Activated CD8-positive, alpha-beta memory T cell treated with anti-CD3 and anti-CD28 coated beads, Interleukin-2, amount 50 U/mL, for 4 hours (primary cell): ENCODE results near the gene IP6K3.

Source experiments
- DNase-seq: peaks from one replicate; pipeline ENCODE4 v3.0.0-alpha.2; 2020

IP6K3 gene, protein sequence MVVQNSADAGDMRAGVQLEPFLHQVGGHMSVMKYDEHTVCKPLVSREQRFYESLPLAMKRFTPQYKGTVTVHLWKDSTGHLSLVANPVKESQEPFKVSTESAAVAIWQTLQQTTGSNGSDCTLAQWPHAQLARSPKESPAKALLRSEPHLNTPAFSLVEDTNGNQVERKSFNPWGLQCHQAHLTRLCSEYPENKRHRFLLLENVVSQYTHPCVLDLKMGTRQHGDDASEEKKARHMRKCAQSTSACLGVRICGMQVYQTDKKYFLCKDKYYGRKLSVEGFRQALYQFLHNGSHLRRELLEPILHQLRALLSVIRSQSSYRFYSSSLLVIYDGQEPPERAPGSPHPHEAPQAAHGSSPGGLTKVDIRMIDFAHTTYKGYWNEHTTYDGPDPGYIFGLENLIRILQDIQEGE

GRCh38 chr6:33746651-33747100 lies at the start of gene IP6K3:
Gene IP6K3 (minus strand): TSS chr6:33746905. CDS start chr6:33735476, 11,429 bp downstream.
- DNase-seq: no peak

- DNase-seq: no peak
These were observed 48.4 kb upstream of the IP6K3 start for GRCh38 chr6:33794910-33795623.

GRCh38 chr6:33792981-33793380 lies 46.3 kb upstream of the IP6K3 start:
- DNase-seq: no peak

DNA sequence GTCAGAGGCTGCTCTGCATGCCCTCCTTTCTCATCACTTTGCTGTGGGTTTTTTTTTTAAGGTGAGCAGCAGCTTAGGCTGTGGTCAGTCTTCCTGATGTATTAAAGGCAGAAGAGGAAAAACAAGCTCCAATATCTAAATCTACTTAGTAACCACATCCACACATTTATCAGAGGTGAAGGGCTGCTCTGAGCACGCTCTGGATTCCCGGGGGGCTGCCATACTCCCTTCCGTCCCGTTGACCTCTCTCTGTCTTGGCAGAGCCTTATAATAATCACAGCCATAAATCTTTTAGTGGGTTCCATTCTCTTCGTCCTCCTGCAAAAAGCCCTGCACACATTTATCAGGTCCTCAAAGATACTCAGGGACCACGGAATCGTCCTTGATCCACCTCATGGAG lies 44.9 kb upstream of the IP6K3 start:
- no peak for DNase-seq

DNA sequence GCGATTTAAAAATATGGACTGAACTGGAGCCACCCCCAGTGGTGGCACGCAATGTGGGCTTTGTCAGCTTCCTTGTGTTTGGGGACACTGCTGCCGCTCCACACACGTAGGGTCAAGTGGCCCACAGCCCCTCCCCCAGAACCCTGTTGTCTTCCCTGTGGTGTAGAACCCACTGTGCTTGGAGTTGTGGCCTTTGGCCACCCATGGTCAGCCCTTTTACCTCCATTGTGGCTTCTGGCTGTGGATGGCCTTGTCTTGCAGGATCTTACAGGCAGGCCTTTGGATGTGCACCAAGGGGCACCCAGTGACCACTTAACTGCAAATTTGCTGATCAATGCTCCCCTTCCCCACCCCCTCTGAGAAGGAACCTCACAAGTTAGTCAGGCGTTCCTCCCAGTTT lies 44.2 kb upstream of the IP6K3 start:
- no peak for DNase-seq

- DNase-seq: no peak
These were observed 43.7 kb upstream of the IP6K3 start for GRCh38 chr6:33790379-33790778.

DNA sequence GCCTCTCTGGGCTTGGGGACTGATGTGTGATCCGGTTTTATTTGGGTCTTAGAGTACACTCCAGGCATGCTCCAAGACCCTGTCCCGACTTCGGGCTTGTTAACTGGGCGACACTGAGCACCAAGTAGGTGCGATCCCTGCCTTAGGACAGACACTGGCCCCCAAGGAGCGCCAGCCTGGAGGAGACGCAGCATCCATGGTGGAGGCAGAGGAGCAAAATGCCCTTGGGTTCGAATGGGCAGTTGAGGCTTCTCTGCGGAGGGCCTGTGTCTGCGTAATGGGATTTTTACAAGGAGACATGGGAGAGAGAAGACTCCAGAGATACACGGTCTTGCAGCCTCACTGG lies 42.8 kb upstream of the IP6K3 start:
- DNase-seq: no peak

DNA sequence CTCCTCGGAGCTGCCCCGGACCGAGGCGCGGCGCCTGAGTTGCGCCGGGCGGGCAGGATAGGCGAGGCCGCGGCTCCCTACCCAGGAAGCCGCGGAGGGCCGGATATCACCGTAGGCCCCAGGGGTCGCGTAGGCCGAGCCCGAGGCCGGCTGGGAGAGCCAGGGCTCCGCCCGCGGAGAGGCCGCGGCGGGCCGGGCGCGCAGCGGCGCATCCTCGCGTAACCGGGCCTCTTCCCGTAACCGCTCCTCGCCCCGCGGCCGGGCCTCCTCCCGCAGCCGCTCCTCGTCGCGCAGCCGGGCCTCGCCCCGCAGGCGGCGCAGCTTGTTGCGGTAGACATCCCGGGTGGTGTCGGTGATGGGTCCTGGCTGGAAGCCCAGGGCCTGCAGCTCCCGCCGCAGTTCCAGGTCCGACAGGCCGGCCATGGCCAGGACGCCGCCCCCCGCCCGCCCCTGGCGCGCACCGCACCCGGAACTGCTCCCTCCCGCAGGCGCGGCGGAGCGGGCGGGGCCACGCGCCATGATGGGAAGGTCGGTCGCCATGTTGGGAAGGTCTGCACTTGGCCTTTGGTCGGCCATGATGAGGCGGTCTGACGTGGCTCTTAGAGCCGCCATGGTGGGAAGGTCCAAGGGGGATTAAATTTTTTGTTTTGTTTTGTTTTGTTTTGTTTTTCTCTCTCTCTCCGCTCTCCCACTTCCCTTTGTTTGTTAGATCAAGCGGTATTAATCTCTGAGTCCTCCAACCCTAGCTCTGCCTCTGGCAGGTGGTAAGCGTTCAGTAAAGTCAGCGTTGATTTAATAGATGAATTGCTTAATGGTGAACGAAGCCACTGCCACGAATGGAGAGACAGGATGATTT lies 42.2 kb upstream of the IP6K3 start, which contains the start of gene LEMD2:
LEMD2 (minus strand) TSS at position 437 of the 856 bp plus-strand sequence; CDS start at position 423, 14 bp downstream.
- DNase-seq: peak; percentile 92

DNA sequence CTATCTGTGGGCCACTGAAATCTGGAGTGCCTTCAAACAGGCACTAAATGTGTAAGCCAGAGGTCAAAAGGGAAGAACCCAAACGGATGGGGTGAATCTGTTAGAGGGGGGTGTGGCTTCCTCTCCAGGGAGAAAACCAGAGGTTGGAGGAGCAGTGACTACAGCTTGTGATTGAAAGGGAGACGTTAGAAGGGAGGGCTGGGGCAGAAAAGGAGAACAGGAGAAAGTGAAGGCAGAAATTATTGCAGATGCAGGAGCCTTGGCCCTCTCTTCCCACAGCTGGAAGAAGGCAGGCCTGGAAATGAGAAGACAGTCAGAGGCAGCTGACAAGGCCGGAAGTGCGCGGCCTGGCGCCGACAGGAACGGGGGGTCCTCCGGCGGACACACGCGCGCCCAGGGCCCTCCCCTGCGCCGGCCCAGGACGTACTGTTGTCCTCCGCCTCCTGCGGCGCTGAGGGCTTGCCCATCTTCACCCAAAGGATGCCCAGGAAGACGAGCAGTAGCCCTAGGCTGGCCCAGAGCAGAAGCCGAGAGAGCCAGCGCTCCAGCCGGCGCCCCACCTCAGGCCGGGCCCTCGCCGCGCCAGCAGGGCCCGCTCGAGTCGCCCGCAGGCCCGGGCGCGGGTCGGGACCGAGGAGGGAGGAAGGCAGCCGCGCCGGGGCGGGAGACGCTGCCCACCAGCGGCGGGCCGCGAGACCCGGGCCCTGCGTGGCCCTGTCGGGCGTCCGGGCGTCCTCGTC lies 41.4 kb upstream of the IP6K3 start:
- DNase-seq: peak; percentile 52

DNA sequence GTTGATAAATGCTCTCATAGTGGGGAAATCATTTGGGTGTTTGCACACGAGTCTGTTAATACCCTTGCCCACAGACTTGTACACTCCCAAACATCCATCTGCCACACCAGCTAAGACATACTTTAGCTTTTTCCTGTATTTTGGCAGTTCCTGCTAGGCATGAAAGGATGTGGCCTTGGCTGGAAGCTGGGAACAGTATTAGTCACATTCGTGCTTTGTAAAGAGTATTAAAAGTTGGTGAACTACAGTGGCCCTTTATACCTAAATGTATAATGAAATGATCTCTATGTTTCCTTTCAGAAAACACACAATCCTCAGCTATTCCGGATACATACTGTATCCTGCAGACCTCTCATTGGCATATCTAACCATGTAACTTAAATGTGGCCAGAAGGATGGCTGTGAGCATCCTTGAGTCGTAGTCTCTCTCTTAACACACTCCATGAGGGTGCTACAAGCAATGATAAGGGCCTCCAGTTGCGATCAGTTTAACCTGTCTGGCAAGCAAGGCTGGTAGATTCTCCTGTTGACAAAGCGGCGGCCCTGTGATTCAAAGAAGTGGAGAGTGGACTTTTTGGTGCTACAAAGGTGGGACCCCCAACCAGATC lies 40.7 kb upstream of the IP6K3 start:
- DNase-seq: no peak

- DNase-seq: no peak
These were observed 40.0 kb upstream of the IP6K3 start for GRCh38 chr6:33786736-33787135.

DNA sequence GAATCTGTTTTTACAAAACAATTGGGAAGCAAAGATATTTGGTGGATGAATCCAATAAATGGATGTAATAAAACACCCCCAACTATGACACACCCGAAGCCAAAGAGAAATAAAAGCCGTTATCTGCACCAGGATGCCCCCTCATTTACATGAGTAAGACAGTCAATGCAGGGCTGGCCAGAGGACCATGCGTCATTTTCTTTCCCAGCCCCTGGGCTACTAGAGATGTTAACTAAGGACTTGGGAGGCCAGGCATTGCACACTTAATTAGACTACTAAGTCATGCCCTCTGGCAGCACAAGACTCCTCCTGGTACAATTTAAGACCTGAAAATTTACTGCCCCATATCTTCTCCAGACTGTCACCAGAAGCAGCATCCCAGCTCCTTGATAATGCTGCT lies 39.1 kb upstream of the IP6K3 start:
- no peak for DNase-seq

DNA sequence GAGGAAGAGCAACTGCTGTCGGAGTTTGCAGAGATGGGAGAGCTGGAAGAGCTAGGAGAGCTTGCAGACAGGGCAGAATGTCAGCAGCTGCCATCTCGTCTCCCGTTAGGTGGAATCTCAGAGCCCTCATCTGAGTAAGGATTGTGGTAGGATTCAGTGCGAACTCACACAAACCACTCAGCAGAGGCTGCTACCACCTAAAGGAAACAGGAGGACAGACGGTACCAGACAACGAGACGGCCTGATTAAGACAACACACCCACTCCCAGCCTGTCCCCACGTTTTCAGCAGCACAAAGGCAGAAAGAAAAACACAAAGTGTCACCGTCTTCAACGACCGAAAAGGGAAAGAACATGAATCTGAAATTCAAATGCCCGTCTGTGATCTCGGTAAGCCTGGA lies 38.1 kb upstream of the IP6K3 start:
- no peak for DNase-seq

GRCh38 chr6:33783781-33784520 lies 37.2 kb upstream of the IP6K3 start:
- no peak for DNase-seq

- no peak for DNase-seq
These were observed 35.9 kb upstream of the IP6K3 start for GRCh38 chr6:33782561-33782960.

- DNase-seq: no peak
These were observed 34.6 kb upstream of the IP6K3 start for GRCh38 chr6:33781131-33781975.

GRCh38 chr6:33779895-33780294 lies 33.2 kb upstream of the IP6K3 start:
- DNase-seq: no peak

DNA sequence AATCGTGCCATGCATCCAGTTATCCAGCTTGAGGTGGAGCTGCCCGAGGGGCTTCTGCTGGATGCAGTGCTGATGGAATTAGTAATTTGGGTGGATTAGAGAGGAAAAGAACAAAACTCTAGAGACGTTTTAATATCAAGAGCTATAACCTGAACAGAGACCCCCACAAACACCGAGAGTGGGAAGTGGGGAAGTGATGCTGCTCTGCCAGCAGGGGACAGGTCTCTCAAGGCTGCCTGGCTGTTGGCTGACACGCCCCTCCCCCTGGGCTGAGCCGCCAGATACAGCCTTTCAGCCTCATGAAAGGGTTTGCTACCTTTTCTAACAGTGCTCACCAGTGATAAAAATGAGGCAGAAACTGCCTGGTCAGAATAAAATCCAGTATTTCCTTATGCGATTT lies 32.6 kb upstream of the IP6K3 start:
- no peak for DNase-seq

GRCh38 chr6:33778444-33779121 lies 31.9 kb upstream of the IP6K3 start:
- no peak for DNase-seq
